NCI-H1105 treated with DMSO at 0.1 percent for 48 hours (cell line): Measurements from ENCODE around the gene ANO2.

ENCODE experiments used
- DNase-seq: peaks from one replicate; lab custom pipeline; 2025; lab: John Stamatoyannopoulos, UW

The ANO2 gene

DNA sequence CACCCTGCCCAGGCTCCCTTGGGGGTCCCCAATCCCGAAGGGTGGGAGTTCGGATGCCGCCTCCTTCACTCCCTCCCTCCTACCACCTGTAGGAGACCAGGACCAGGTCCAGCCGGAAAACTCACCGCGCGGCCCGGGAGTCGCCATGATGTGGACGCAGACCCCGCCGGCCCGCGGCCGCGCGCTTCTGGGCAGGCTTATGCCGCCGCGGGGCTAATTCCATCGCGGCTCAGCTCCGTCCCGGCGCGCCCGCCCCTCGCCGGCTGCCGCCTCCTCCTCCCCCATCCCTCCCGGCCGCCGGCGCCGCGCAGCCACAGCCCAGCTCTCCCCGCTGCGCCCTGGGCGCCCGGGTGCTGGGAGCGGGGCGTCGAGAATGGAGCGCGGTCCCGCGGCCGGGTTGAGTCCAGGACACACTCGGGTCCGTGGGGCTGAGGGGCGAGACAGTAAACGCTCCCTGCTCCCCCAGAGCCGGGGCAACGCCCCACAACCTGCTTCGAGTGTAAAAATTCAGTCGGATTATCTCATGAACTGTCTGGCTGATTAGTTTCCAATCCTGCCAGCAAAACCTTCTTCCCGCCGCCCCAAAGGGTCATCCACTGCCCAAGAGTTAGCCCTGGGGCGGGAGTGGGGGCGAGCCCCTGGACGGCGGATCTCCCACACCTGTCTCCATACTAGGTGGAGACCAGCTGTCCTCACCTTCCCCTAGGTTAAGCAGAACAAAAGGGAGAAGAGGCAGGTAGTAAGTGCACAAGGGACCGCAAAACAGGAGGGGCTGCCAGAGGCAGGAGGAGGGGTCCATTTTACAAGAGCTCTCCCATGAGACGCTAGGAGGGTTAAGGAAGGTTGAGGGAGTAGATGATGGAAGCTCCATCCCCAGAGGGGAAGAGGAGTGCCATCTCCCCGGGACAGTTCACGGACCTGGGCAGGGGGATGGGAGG lies at the start of gene ANO2:
ANO2 (minus strand) TSS at position 189 of the 938 bp plus-strand sequence; CDS start at position 147, 42 bp downstream.
- DNase-seq, result peak; percentile 62

DNA sequence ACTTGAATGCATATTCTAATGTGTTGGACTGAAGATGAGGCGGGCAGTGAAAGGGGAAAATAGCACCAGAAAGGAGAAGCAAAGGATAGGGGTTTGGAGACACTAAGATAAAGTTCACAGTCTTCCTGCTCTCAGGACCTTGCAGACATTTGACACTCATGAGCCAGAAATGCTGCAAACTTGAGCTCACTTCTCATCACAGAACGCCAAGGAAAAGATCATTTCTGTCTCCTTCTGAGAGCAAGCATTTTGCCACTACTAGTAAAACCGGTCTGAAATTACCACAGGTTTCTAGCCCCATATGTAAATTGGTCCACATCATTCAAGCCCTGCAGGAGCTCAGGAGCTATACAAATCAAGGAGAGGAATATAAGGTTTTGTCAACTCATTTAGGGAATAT lies 44.6 kb upstream of the ANO2 start:
- no peak for DNase-seq

DNA sequence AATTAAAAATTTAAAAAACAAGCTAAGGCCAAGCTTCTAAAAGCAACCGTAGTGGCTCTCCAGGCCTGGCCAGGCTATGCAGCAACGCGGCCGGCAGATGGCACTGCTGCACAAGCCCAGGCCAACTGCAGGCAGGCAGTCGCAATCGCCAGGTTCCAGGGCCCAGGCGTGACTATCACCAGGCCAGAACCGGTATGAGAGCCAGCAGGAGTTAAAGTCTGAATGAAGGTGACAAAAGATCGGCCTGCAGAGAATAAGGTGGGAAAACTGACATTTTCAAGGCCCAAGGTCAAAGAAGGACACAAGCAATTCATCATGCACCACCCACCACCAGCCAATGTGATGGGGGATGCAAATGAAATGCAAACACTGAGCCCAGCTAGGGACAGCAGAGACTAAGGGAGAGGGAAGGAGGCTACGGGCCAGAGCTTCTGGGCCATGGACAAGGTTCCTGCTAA lies 43.6 kb upstream of the ANO2 start:
- peak; percentile 70 for DNase-seq

DNA sequence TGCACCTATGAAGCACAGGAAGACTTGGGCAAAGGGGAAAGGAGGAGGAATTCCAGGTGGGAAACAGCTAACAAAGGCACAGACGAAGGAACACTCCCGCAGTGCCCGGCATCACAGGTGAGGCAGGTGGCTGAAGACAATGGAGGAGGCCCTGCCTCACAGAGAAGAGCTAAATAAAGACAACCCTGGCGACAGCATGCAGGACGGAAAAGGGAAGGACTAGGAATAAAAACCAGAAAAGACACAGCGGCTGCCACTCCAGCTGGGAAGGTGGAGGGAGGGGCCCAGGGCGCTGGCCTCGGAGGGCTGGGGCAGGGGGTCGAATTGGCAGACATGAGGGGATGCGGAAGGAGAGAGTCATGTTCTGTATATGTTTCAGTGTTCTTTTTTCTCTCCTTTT lies 43.0 kb upstream of the ANO2 start:
- DNase-seq, result no peak

DNA sequence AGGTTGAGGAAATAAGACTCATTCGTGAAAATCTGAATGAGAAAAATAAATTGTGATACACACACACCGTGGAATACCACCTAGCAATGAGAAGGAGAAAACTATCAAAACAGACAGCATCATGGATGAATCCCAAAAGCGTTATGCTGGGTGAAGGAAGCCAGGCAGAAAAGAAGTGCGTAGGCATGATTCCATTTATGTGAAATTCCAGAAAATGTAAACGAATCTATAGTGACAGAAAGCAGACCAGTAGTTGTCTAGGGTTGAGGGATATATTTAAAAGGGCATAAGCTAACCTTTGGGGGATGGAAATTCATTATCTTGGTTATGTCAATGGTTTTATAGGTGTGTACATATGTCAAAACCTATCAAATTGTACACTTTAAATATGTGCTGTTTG lies 42.5 kb upstream of the ANO2 start:
- no peak for DNase-seq

DNA sequence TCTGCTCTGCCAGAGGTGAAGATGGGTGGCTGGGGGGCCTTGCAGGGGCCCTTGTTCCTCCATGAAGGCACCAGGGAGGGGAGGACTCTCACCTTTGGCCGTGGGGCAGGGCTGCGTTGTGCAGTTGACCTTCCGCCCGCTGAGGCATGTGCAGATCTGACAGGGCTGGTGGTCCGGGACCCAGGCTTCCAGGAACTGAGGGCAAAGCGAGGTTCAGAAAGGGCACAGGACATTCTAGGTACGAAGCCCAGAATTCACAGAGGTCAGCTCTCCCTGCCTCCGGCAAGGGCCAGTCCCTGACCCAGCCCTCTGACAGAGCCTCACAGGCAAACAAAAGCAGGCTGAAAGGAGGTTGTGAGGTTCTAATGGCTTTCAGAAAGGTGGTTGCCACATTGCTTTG lies 40.4 kb upstream of the ANO2 start:
- no peak for DNase-seq

DNA sequence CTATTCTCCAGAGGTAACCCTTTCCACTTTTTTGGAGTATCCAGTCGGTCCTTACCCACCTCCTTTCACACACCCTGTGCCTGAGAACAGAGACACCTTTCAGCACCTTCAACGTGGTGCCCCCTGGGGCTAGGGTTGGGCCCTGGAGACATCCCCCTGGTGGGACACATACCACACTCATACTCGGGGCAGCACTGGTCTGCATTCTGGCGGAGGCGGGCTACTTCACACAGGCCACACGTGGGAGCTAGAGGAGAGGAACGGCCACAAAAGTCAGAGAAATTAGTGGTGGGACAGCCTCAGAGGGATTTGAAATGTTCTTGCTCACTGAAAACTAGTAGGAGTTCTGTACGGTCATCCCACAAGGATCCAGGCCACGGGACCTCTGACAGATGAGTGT lies 39.8 kb upstream of the ANO2 start:
- DNase-seq, result no peak

DNA sequence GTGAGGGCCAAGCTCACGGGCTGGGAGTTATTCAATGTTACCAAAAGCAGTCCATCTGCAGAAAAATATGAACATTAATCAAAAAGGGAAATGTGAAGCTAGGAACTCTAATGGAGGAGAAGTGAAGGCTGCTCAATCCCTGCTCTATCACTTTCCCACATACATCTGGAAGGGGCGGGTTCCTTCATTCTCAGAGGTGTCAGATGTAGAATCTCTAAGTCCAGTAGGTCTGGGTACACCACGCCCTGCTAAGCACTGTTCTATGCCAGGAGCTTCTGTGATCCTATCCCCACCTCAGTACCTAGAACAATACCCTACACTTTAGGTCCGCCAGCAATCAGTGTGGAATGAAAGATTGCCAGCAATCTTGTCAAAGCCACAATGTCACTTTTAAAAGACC lies 37.0 kb upstream of the ANO2 start:
- DNase-seq, result no peak

DNA sequence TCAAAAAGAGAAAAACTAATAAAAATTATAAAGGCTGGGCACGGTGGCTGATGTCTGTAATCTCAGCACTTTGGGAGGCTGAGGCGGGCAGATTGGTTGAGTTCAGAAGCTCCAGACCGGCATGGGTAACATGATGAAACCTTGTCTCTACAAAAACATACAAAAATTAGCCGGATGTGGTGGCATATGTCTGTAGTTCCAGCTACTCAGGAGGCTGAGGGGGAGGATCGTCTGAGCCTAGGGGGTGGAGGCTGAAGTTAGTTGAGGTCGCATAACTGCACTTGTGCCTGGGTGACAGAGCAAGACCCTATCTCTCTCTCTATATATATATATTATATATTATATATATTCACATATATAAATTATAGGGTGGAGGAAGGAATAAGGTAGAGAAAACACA lies 32.5 kb upstream of the ANO2 start:
- no peak for DNase-seq

DNA sequence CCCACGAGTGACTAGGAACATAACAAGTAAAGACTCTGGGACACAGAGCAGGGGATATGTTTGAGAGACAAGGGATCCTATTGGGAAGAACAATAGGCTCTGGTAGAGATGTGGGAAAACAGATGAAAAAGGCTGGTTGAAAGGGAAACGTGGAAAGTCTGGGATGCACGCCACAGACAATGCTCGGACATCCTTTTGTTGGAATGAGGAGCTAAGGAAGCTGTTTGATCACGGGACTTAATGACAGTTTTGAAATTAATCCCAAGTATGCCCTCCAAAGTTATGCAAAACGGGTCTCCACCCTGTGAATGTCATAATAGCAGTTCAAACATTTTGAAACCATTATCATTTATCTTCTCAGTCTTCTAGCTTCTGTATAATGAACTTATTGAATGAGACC lies 31.7 kb upstream of the ANO2 start:
- DNase-seq, result no peak

DNA sequence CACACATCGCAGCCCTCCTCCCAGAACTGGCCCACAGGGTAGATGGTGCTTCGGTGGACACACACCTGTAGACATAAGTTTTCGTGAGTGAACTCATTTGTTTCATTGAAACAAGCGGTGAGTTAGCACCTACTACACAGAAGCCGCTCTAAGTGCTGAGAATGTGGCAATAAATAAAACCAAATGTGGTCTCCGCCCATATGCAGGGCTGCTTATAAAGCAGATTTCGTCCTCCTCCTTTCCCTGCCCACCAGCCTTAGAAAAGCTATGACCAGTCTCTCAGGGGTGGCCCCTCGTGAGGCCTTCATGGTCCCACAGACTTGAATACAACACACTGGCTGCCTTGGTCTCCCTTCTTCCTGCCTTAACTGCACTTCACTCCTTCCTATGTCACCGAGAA lies 31.1 kb upstream of the ANO2 start:
- no peak for DNase-seq

DNA sequence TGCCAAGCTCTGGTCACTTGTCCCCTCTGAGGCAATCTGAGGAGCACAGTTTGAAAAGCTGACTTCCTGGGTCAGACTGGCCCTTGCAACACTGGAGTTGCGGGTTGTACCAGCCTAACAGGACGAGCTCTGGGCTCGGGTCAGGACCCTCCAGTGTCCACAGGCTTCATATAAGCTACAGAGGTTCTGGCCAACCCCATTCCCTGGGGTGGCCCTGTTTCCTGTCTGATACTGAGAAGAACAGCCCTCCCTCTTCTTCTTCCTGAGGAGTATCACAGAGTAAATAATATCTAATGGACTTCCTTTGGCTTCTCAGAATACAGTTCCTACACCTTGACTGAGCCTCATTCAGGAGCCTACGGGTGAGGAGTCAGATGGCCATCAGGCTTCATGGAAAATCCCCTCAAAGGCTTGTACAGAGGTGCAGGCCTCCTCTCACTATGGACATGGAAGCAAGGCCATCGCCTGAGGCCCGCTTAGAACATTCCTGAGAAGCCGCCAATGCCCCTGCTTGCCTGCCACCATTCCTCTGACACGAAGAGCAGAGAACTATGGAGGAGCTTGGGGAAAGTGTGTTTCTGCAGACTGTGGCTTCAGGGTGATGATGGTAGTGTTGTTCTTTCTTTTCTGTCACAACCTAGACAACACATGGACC lies 28.5 kb upstream of the ANO2 start:
- no peak for DNase-seq

DNA sequence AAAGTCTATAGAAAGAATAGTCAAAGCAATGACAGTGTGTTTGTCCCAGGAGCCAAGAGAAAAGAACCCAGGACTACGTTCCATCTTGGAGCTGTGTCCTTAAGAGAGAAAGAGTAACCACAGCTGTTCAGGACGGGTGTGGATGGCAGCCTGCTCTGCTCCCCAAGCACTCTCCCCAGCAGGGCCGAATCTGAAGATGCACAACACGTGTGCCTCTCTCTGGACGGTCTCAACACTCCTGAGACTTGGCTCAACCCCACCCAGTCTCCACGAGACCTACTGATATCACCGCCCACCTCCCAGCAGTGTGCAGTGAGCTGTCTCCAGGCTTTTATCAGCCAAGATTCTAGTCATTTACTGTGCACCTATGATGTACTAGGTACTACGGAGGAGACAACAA lies 27.3 kb upstream of the ANO2 start:
- DNase-seq, result no peak

DNA sequence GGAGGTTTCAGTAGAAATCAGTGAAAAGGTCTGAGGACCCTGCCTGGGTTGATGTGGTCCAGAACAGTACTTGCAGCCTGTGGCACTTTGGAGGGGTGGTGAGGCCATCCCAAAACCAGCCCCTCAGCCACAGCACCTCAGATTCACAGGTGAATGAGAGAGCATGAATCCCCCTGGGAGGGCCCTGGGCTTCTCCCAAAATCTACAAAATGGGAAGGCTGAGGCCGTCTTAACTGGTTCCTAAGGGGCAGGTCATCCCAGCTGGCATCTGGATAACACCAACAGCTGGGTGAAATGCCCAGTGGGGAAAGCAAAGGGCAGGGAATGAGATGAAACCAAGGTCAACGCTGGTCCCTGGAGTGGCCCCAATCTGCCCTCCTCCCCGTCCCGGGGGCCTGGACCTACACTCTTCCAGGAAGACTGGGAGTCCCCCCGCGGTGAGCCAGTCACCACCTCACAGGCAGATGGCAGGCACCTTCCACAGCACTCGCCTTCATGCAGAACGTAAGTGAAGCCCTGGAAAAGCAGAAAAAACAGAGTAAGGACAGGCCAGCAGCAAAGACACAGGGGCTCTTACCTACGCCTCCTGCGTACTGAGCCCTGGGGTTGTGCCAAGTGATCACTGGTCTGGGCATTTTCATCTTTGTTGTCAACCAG lies 26.3 kb upstream of the ANO2 start:
- DNase-seq, result no peak

DNA sequence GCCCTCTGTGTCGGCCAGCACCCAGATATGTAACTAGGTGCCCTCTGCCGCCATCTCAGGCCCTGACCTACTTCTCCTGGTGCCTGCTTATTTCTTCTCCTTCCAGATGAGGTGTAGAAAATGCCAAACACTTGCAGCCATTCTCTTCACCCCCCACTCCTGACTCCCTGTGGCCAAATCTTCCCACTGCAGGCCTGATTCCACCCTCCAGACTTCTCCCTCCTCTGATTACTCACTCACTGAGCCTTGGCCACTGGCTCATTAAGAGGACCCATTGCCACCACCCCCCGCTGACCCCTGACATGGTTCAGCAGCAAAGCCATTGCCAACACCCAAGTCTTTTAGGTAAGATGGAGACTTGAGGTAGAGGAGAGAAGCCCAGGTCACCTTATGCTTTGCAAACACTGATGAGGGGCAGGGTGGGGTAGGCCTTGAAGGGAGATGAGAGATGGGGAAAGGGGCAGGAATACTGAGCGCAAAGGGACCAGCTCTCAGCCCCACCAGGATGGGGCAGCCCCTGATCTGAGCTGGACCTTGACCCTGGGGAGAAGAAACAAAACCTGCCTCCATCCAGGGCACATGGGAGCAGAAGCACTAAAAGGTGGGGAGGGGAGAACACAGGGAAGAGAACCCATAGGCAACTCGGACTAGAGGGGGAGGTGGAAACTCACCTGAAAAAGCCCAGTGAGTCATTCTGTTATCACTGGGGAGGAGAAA lies 25.1 kb upstream of the ANO2 start:
- no peak for DNase-seq

DNA sequence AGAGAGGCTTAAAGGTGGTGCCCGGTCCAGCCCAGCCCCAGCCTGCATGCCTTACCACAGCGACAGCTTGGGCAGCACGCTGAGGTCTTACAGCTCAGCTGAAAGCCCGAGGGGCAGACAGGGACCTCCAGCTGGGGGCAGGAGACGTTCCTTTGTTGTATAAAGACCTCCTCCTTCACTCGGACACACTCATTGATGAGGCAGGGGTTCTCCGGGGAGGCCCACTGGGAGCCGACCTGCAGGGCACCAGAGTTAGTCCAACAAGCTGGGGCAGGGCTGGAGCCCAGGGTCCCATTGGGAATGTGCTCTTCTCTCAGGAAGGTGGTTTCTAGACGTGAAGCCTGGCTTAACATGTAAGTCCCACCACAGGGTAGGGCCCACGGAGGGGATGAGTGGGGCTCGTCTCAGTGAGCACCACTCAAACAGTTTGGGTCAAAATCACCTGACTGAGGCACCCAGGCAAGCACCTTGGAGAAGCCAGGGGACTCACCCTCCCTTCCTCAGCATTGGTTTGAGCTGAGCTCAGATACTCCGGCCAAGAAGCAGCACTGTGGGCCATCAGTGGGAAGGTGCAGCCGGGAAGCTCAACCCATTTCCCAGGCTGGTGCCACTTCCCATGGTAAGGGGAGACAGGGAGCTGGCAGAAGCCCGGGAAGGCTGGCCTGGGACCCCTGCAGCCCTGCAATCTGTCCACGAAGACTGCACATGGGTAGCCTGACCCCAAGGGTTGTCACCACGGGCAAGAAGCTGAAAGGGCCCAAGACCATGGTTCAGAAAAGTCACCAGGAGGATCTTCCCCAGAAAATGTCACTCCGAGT lies 24.3 kb upstream of the ANO2 start:
- DNase-seq, result no peak

DNA sequence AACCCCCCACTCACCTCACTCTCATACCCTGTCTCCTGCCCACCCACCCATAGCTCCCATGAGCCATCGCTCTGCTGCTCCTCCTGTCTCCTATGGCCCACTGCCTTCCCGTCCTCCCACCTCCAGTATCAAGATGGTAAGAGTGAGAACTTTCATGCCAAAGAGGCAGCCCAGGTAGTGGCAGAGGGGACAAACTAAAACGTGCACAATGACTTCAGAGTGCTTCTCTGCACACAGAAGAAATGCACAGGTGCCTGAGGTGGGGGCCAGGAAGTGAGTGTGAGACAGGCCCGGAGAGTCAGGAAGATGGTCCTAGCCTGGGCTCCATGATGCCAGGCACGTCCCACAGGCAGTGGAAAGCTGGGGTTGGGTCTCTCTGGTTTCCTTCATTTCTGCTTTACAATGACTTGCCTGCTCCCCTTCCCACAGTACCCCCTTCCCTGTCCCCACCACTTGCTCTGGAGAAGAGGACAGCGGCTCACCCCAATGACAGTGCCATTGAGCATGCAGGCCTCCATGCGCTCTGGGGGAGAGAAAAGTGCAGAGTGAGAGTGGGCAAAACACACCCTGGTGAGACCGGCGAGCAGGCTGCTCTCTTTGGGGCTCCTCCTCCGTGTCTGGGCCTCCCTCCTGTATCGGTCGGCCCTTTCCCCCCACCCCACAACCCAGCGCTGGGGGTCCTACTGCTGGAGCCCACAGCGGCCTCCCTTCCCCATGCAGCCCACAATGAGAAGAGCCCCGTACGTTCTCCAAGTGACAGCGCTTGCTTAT lies 22.8 kb upstream of the ANO2 start:
- no peak for DNase-seq

DNA sequence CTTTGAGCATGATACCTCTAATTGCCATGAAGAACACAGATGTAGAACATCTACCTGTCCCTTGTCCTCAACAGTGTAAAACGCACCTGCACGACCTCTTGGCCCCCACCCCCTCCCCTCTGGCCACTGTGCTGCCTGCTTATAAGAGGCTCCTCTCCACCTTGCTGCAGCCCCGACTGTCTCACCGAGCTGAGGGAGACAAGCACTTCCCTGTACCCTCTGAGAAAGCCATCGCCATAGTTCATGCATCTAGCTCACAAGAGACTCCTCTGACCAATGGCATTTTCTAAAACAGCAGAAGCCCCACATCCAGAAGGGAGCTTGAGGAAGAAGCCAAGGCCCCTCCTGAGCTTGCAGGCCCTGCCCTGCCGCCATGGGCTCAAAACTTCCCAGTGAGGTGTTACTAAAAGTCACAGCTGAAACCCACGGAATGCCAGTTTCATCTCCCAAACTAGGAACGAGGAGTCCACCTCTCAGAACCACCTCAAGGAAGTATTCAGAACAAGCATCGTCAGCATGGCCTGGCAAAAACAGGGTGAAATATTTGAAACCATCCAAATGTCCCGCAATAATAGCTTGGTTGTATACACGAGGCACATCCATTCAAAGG lies 21.5 kb upstream of the ANO2 start:
- no peak for DNase-seq

DNA sequence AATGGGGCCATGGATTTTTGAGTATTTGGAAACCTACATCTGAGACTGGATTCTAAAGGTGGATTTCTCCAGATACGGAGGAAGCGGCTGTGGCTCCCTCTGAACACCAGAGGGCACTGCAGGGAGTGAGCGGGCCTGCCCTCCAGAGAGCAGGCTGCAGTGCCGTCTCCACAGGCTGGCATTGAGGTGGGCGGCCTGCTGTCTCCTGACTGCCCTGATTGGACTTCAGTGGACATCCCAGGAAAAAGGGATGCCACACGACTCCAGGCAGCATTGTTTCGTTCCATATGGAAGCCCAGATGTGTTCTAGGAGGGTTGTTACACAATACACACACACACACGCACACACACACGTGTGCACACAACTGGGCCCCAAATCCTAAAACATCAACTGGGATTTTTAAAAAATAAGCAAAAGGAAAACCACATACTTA lies 20.9 kb upstream of the ANO2 start:
- DNase-seq, result peak; percentile 53
